GM21529 (cell line): ENCODE measurements around the gene MIB1.
A peak's percentile ranks its signal among the peaks of the same experiment; 100 is the strongest.

ENCODE experiments used
- ATAC-seq: cut with Tn5 transposase; IDR thresholded peaks from one replicate; pipeline ENCODE4 v1.9.1; 2021; ENCODE audit not compliant: unreplicated experiment

Gene MIB1

DNA sequence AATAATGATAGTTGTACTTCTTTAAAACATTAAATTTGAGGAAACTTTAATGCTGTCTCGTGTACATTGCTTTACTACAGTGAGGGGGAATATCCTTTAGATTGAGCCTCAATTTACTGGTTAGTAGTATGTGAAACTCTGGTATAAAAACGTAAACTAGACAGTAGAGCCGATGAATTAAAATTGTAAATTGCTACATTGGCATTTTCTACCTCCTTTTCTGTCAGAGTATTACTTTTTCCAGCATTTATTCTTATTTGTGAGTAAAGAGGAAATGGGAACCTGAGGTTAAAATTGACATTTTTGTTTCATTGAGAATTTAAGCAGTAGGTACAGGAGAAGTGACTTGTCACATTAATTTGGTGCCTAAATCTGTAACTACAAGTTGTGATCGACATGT is 128.2 kb downstream of the MIB1 start:
- no peak for ATAC-seq

DNA sequence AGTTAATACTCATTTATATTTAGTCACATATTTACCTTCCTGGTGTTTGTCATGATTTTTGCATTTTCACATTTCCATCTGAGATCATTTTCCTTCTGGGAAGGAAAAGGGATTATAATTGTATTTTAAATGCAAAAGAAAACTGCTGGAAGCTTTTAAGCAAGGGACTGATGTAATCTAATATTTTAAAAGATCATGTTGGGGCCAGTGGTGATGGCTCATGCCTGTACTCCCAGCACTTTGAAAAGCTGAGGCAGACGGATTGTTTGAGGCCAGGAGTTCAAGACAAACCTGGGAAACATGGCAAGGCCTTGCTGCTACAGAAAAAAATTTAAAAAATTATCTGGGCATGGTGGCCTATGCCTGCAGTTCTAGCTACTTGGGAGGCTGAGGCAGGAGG is 149.0 kb downstream of the MIB1 start:
- no peak for ATAC-seq

DNA sequence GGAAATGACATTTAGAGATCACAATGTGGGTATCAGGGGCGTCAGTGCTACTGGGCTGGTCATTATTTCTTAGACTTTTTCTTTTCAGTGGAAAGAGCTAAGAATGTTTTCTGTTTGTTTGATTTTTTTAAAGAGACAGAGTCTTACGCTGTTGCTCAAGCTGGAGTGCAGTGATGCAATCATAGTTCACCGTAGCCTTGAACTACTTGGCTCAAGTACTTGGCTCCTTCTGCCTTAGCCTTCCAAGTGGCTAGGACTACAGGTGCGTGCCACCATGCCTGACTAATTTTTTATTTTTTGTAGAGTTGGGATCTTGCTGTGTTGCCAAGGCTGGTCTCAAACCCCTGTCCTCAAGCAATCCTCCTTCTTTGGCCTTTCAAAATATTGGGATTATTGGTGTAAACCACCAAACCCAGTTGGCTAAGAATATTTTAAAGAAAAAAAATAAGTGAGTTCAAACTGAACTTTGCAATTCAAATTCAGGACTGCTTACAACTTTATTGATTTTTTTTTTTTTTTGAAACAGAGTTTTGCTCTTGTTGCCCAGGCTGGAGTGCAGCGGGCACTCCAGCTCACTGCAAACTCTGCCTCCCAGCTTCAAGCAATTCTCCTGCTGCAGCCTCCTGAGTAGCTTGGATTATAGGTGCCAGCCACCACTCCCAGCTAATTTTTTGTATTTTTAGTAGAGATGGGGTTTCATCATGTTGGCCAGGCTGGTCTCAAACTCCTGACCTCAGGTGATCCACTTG is 154.2 kb downstream of the MIB1 start:
- no peak for ATAC-seq

DNA sequence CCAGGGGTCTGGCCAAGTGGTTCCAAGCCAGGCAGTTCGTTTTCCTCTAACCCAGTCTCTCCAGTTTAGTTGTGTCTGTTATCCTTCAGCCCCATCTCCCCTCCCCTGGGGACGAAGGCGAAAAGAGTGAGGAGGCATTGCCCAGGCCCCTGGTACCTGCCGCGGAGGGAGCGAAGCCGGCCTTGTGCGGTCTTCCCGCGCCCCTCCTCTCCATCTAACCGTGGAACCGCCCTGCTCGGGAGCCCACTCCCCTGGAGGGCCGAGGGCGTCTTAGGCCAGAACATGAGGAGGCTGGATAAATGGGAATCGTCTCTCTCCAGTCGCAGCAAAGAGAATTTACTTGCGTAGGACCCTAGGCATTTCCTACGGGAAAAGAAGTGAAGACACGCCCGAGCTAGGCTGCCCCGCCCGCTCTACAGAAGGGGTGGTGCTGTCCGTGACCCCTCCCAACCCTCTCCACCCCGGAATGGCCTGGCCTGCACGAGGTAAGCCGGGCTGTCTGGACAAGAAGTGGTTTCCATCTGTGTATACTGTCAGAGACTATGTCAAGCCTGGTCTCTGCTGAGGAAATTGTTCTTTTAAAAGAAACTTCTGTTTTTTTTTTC is 156.2 kb downstream of the MIB1 start:
- ATAC-seq = no peak

DNA sequence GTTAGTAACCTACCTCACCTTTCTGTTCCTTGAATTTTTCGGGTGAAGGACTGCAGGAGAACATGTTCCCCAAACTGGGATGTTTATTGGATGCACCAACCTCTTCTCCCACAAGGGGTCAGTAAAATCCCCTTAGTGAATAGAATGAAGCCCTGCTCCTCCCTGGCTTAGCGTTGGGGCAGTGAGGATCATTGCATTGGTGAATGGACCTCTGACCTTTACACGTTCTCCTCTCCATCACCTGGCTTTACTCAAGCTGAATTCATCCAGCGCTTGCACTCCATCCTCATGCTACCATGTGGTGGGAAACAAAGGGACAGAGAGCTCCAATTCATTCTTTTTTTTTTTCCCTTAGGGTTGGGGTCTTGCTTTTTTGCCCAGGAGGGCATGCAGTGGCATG is 157.2 kb downstream of the MIB1 start:
- peak; percentile 82 for ATAC-seq

DNA sequence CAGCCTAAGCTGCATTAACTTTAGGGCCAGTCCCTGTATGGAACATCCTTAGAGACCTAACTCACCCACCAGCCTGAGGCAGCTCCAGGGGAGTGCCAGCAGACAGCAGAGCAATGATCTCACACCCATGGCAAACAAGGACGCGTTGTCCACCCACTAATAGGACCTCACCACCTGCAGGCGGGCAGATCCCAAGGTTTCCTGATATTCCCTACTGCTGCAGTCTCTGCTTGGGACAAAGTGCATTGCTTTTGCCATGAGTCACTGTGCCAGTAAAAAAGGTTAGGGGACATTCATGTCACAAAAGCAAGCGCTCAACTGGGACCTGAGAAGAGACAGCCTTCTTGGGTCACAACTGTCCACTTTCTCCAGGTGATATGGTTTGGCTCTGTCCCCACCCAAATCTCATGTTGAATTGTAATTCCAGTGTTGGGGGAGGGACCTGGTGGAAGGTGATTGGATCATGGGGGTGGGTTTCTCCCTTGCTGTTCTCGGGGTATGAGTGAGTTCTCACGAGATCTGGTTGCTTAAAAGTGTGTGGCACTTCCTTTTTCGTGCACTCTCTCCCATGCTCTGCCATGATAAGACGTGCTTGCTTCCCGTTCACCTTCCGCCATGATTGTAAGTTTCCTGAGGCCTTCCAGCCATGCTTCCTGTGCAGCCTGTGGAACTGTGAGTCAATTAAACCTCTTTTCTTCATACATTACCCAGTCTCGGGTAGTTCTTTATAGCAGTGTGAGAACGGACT is 160.2 kb downstream of the MIB1 start:
- ATAC-seq = no peak

DNA sequence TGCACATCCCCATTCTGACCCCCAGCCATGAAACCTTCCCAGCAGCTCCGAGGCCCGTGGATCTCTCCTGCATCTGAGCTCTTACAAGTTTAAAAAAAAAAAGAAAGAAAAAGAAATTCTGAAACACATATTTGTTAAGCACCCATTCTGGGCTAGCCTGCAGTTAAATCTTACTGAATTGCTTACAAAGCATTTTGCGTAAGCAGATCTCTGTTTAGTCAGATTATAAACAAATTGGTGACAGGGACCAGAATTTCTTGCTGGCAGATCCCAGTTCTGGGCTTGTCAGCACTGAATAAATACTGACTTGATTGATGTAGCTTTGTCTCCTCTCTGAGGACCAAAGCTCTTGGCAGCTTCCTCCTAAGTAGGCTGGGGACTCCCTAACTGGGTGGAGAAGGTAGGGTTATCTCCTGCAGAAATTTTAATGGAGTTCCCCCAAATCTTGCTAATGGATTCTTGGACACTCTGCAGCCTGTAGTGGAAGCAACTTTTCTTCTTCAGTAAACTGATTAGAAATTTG is 160.9 kb downstream of the MIB1 start:
- ATAC-seq = no peak

DNA sequence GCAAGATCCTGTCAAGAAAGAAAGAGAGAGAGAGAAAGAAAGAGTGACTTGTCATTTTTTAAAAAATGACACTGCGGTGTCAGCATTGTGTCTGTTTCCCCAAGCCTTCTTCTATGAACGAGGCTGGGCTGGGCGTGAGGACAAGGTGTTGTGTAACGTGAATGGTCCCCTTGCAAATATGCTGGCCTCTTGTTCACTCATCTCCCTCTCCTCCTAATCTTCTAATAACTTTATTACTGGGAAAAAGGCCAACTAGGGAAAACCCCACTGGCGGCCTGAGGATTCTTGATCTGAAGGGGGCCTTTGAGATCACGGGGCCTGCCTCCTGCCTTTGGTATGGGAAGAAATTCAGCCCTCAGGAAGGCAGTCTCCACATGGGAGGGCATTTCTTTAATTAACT is 163.1 kb downstream of the MIB1 start:
- ATAC-seq = no peak

DNA sequence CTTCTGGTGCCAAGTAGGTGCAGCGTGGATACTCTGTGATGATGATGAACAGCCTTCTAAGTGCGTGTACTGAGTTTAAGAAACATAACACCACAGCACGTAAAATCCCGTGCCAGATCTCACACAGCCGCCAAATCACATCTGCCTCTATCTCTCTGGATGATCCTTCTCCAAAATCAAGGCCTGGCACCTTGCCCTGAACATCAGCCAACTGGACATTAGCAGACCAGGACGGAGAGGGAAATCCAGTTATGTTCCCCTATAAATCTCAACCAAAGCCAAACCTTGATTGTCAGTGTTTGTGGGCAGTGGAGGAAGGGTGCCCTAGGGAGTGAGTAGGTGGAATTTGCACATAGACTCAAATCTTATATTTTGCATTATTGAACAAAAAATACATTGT is 164.3 kb downstream of the MIB1 start:
- no peak for ATAC-seq

DNA sequence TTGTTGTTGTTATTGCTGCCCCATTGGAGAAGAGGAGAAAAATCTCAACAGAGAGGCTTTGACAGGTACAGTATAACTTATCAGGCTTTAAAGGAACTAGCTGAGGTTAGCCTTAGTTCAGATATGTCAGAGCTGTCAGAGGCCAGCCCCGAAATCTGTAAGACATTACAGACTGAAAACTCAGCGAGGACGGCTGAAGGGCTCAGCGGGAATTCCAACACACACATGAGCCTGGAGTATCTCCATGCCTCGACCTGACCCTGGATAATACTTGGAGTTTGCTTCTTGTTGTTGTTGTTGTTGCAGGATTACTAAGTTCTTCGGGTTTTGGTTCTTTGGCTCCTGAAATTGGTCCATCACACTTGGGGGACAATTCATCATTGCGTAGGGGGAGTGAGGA is 166.9 kb downstream of the MIB1 start:
- ATAC-seq = no peak

DNA sequence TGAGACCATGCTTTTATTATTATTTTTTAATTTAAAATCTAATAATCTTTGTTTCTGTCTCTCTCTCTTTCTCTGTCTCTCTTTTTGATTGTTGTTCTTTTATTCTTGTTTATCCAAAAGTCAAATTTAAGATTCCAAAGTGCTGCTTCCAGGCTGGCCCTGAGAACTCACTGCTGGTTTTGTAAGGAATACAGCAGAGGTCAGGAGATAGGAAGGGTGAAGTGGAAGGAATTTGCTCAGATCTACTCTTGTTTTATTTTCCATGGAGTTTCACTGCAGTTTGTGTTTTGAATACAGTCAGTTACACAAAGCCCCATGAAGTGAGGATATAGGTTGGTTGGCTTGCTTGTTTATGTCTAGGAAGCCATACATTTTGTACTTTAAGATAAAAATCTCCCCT is 168.1 kb downstream of the MIB1 start:
- no peak for ATAC-seq

DNA sequence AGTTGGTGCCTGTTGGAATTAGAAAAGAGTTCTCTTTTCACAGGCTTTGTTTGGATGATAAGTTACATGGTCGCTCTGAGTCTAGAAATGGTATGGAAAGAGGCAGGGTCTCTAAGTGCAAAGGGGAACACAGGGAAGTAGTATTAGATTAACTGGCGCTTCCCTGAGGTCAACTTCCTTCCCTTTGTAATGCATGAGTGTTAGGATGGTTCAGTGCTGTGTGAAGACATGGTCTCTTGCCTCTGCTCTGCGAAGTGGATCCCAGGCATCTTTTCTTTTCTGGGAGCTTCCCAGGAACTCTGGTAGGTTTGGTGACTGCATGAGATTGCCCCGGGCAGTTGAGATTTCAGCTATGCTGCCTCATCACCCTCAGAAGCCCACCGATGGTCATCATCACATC is 170.3 kb downstream of the MIB1 start:
- no peak for ATAC-seq

DNA sequence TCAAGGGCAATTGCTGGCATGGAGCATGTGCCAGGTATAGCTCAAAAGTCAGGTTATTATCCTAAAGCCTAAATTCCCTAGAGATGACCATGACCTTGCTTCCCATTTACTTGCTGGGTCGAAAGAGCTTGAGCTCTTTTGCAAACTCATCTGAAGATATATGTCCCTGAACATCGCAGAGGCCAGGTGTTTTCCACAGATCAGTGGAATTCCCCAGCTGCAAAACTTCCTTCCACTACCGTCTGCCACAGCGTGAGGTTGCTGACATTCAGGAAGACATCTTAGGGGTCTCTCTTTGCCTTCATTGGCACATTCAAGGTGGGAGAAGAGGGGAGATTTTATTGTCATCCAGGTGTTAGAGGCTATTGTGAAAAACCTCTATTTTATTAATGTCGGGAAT is 171.0 kb downstream of the MIB1 start:
- ATAC-seq = peak; percentile 57

DNA sequence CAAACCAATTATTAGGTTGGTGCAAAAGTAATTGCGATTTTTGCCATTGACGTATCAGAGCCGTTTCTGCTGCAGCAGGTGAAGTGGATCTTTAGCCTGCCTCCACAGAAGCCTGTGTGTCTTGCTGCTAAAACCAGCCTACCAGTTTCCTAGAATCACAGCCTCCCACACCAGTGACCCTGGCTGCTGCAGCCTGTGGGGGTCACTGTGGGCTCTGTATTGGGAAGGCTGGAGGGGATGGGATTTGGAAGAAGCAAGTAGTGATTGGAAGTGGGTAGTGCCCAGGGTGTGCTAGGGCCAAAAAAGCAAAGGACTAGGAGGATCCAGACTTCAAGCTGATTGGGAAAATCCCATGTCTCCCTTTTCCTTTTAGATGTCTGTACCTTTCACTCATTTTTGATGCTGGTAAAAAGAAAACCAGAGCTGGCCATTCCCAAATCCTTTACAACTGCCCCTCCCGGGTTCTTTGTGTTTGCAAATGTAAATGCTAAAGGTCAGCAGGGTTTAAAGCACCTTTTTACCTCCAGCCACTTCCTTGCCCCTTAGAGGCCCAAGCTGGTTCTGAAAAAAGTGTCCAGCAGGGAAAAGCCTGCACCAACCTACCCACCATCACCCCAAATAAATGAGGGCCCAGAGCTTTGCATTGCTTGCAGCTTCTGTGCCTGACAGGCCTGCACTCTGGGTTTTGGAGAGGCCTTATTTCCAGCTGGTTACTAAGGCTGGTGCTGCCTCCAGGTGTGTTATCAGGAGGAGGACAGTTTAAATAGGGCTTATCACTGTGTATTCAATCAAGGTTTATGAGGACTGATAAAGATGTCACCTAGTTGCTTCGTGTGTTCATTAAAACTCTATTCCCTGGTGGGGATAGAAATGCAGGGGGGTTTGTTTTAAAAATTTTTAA is 172.0 kb downstream of the MIB1 start:
- ATAC-seq = no peak

DNA sequence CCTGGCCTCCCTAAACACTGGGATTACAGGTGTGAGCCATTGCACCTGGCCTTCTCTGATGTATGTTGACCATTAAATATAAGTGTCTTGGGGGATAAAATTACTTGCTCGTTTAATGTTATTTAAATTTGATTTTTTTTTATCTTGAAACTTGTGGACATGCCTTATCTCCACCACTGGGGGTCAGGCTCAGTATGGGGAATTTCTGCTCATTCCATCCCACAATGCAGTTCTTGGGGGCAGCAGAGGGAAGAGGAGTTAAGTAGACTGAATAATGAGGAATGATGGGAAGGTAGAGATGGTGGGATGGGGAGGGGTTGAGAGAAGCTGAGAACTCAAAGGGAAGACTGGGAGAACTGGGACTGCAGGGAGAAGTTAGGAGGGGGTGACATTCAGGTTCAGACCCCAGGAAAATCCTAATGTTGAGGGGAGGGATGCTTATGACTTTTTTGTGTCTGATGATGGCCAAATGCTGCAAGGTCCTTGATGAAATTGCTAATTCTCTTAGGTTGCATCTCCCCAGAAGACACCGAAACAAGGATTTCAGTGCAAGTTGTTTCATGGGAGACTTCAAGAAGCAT is 174.2 kb downstream of the MIB1 start:
- no peak for ATAC-seq

DNA sequence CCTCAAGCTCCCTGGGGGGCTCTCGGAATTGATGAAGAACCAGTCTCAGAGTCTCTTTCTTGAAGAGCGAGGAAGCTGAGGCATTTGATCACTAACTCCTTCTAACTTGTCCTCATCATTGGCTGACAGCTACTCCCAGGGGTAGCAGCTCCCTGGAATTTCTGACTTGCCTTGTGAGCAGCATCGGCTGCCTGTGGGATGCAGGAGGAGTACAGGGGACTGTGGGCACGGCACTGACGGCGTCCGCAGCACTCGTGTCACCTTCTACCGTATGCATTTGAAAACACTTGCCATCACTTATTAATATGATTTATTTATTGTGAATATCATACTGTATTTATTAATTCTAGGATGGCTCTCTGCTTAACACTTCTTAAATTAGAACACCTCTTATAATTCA is 175.0 kb downstream of the MIB1 start:
- no peak for ATAC-seq

DNA sequence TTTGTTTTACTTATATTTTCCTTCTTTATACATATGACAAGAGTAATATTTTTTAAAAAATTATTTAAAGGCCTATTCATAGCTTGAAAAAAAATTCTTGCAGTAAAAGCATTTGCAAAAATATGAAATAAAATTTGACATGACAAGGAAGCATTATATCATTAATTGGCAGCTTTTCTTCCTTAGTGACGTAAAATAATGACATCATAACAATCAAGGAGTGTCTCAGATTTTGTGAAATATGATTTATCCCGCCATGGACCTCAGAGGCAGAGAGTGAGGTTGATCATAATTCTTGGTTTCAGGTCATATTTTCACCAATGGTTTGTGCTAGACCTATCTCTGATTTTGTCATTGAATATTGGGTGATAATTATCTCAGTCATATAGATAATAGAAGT is 176.0 kb downstream of the MIB1 start:
- no peak for ATAC-seq

DNA sequence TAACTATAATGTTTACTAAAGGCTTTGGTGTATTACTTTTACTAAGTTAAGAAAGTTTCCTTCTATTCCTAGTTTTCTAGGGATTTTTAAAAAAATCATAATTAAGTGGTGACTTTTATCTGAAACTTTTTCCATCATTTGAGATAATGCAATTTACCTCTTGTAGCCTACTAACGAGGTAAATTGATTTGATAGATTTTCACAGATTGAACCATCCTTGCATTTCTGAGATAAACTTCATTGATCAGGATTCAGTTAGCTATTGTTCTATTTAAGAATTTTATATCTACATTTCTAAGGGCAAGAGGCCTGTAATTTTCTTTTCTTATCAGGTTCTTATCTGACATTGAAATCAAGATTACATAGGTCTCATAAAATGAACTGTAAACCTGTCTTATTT is 178.1 kb downstream of the MIB1 start:
- no peak for ATAC-seq
